ENCODE results near the gene VANGL2.

The VANGL2 gene

GRCh38 chr1:160428053-160428452, 27.7 kb downstream of the VANGL2 start:
- no CpG with 5 or more reads among the region's 8 CpGs for WGBS (ENCODE audit: insufficient coverage, insufficient read length)
- DNase-seq (ENCODE audit: low read depth, low spot score), result no peak
- H3K9me3 ChIP-seq (ENCODE audit: control insufficient read depth, insufficient read depth, low read length), result no peaks in the 10 kb centered on the region
- H3K4me3 ChIP-seq (ENCODE audit: low read length), result no peak overlapping the region
- no peak overlapping the region for H3K27ac ChIP-seq (ENCODE audit: low read length)
- no peaks in the 10 kb centered on the region for H3K4me1 ChIP-seq (ENCODE audit: control insufficient read depth, insufficient read depth, low read length)
- H3K36me3 ChIP-seq (ENCODE audit: control insufficient read depth, insufficient read depth, low read length), result peaks cover 25% of the 10 kb centered on the region
- H3K27me3 ChIP-seq (ENCODE audit: control insufficient read depth, insufficient read depth, low read length), result no peaks in the 10 kb centered on the region

- no peaks in the 10 kb centered on the region for H3K27me3 ChIP-seq (ENCODE audit: control insufficient read depth, insufficient read depth, low read length)
- H3K27ac ChIP-seq (ENCODE audit: low read length), result no peak overlapping the region
- H3K4me1 ChIP-seq (ENCODE audit: control insufficient read depth, insufficient read depth, low read length), result no peaks in the 10 kb centered on the region
- no peak for DNase-seq (ENCODE audit: low read depth, low spot score)
- no peaks in the 10 kb centered on the region for H3K9me3 ChIP-seq (ENCODE audit: control insufficient read depth, insufficient read depth, low read length)
- H3K36me3 ChIP-seq (ENCODE audit: control insufficient read depth, insufficient read depth, low read length), result peaks cover 25% of the 10 kb centered on the region
- no peak overlapping the region for H3K4me3 ChIP-seq (ENCODE audit: low read length)
- WGBS (ENCODE audit: insufficient coverage, insufficient read length), result no CpG with 5 or more reads among the region's 1 CpG
These were observed 28.3 kb downstream of the VANGL2 start for GRCh38 chr1:160428655-160429054.

GRCh38 chr1:160429125-160429561, 28.8 kb downstream of the VANGL2 start:
- no CpG with 5 or more reads among the region's 2 CpGs for WGBS (ENCODE audit: insufficient coverage, insufficient read length)
- Histone ChIP-seq H3K9me3 (ENCODE audit: control insufficient read depth, insufficient read depth, low read length) (no peaks in the 10 kb centered on the region), H3K4me1 (ENCODE audit: control insufficient read depth, insufficient read depth, low read length) (no peaks in the 10 kb centered on the region)

GRCh38 chr1:160429702-160430535, 29.6 kb downstream of the VANGL2 start:
- Histone ChIP-seq H3K4me3 (ENCODE audit: low read length) (no peak overlapping the region), H3K4me1 (ENCODE audit: control insufficient read depth, insufficient read depth, low read length) (no peaks in the 10 kb centered on the region), H3K27ac (ENCODE audit: low read length) (no peak overlapping the region), H3K36me3 (ENCODE audit: control insufficient read depth, insufficient read depth, low read length) (peaks cover 18% of the 10 kb centered on the region), H3K9me3 (ENCODE audit: control insufficient read depth, insufficient read depth, low read length) (no peaks in the 10 kb centered on the region), H3K27me3 (ENCODE audit: control insufficient read depth, insufficient read depth, low read length) (no peaks in the 10 kb centered on the region)
- no CpG with 5 or more reads among the region's 2 CpGs for WGBS (ENCODE audit: insufficient coverage, insufficient read length)
- DNase-seq (ENCODE audit: low read depth, low spot score), result no peak

More at GRCh38 chr1:160429125-160429561, 28.8 kb downstream of the VANGL2 start:
- Histone ChIP-seq H3K4me3 (ENCODE audit: low read length) (no peak overlapping the region), H3K27ac (ENCODE audit: low read length) (no peak overlapping the region), H3K36me3 (ENCODE audit: control insufficient read depth, insufficient read depth, low read length) (peaks cover 25% of the 10 kb centered on the region), H3K27me3 (ENCODE audit: control insufficient read depth, insufficient read depth, low read length) (no peaks in the 10 kb centered on the region)
- DNase-seq (ENCODE audit: low read depth, low spot score), result no peak

- no CpG with 5 or more reads among the region's 5 CpGs for WGBS (ENCODE audit: insufficient coverage, insufficient read length)
These were observed 30.6 kb downstream of the VANGL2 start for GRCh38 chr1:160431006-160431405.

GRCh38 chr1:160431571-160431970, 31.2 kb downstream of the VANGL2 start:
- Histone ChIP-seq H3K36me3 (ENCODE audit: control insufficient read depth, insufficient read depth, low read length) (peaks cover 7% of the 10 kb centered on the region; the same call in 1 of the 2 replicates), H3K27ac (ENCODE audit: low read length) (no peak overlapping the region), H3K4me1 (ENCODE audit: control insufficient read depth, insufficient read depth, low read length) (no peaks in the 10 kb centered on the region), H3K9me3 (ENCODE audit: control insufficient read depth, insufficient read depth, low read length) (no peaks in the 10 kb centered on the region), H3K4me3 (ENCODE audit: low read length) (no peak overlapping the region), H3K27me3 (ENCODE audit: control insufficient read depth, insufficient read depth, low read length) (no peaks in the 10 kb centered on the region)
- WGBS (ENCODE audit: insufficient coverage, insufficient read length), result no CpG with 5 or more reads among the region's 2 CpGs
- no peak for DNase-seq (ENCODE audit: low read depth, low spot score)

More at GRCh38 chr1:160431006-160431405, 30.6 kb downstream of the VANGL2 start:
- Histone ChIP-seq H3K27me3 (ENCODE audit: control insufficient read depth, insufficient read depth, low read length) (no peaks in the 10 kb centered on the region), H3K4me3 (ENCODE audit: low read length) (no peak overlapping the region), H3K9me3 (ENCODE audit: control insufficient read depth, insufficient read depth, low read length) (no peaks in the 10 kb centered on the region), H3K4me1 (ENCODE audit: control insufficient read depth, insufficient read depth, low read length) (no peaks in the 10 kb centered on the region), H3K36me3 (ENCODE audit: control insufficient read depth, insufficient read depth, low read length) (peaks cover 10% of the 10 kb centered on the region), H3K27ac (ENCODE audit: low read length) (no peak overlapping the region)
- no peak for DNase-seq (ENCODE audit: low read depth, low spot score)

GRCh38 chr1:160432371-160432786, 32.0 kb downstream of the VANGL2 start:
- H3K27me3 ChIP-seq (ENCODE audit: control insufficient read depth, insufficient read depth, low read length), result no peaks in the 10 kb centered on the region
- H3K4me3 ChIP-seq (ENCODE audit: low read length), result no peak overlapping the region
- no peaks in the 10 kb centered on the region for H3K9me3 ChIP-seq (ENCODE audit: control insufficient read depth, insufficient read depth, low read length)
- H3K4me1 ChIP-seq (ENCODE audit: control insufficient read depth, insufficient read depth, low read length), result no peaks in the 10 kb centered on the region
- no peak overlapping the region for H3K27ac ChIP-seq (ENCODE audit: low read length)
- DNase-seq (ENCODE audit: low read depth, low spot score), result no peak
- peaks cover 7% of the 10 kb centered on the region; the same call in 1 of the 2 replicates for H3K36me3 ChIP-seq (ENCODE audit: control insufficient read depth, insufficient read depth, low read length)

- Histone ChIP-seq H3K4me1 (ENCODE audit: control insufficient read depth, insufficient read depth, low read length) (0 out of 2 replicates have a peak, but pooled peaks cover 2% of the 10 kb centered on the region), H3K27ac (ENCODE audit: low read length) (no peak overlapping the region), H3K9me3 (ENCODE audit: control insufficient read depth, insufficient read depth, low read length) (no peaks in the 10 kb centered on the region), H3K27me3 (ENCODE audit: control insufficient read depth, insufficient read depth, low read length) (no peaks in the 10 kb centered on the region), H3K36me3 (ENCODE audit: control insufficient read depth, insufficient read depth, low read length) (no peaks in the 10 kb centered on the region), H3K4me3 (ENCODE audit: low read length) (no peak overlapping the region)
- WGBS (ENCODE audit: insufficient coverage, insufficient read length), result no CpG with 5 or more reads among the region's 2 CpGs
- no peak for DNase-seq (ENCODE audit: low read depth, low spot score)
These were observed 36.6 kb downstream of the VANGL2 start for GRCh38 chr1:160436966-160437365.

GRCh38 chr1:160437432-160438316, 37.3 kb downstream of the VANGL2 start:
- no peak overlapping the region for H3K4me3 ChIP-seq (ENCODE audit: low read length)
- H3K27ac ChIP-seq (ENCODE audit: low read length), result no peak overlapping the region

GRCh38 chr1:160438317-160438918, 38.1 kb downstream of the VANGL2 start:
- Histone ChIP-seq H3K9me3 (ENCODE audit: control insufficient read depth, insufficient read depth, low read length) (no peaks in the 10 kb centered on the region), H3K4me1 (ENCODE audit: control insufficient read depth, insufficient read depth, low read length) (0 out of 2 replicates have a peak, but pooled peaks cover 2% of the 10 kb centered on the region), H3K36me3 (ENCODE audit: control insufficient read depth, insufficient read depth, low read length) (no peaks in the 10 kb centered on the region), H3K4me3 (ENCODE audit: low read length) (no peak overlapping the region), H3K27me3 (ENCODE audit: control insufficient read depth, insufficient read depth, low read length) (no peaks in the 10 kb centered on the region), H3K27ac (ENCODE audit: low read length) (no peak overlapping the region)
- WGBS (ENCODE audit: insufficient coverage, insufficient read length), result no CpG with 5 or more reads among the region's 4 CpGs
- no peak for DNase-seq (ENCODE audit: low read depth, low spot score)

More at GRCh38 chr1:160437432-160438316, 37.3 kb downstream of the VANGL2 start:
- no peaks in the 10 kb centered on the region for H3K9me3 ChIP-seq (ENCODE audit: control insufficient read depth, insufficient read depth, low read length)
- no CpG with 5 or more reads among the region's 4 CpGs for WGBS (ENCODE audit: insufficient coverage, insufficient read length)
- H3K4me1 ChIP-seq (ENCODE audit: control insufficient read depth, insufficient read depth, low read length), result 0 out of 2 replicates have a peak, but pooled peaks cover 2% of the 10 kb centered on the region
- H3K27me3 ChIP-seq (ENCODE audit: control insufficient read depth, insufficient read depth, low read length), result no peaks in the 10 kb centered on the region
- DNase-seq (ENCODE audit: low read depth, low spot score), result no peak
- no peaks in the 10 kb centered on the region for H3K36me3 ChIP-seq (ENCODE audit: control insufficient read depth, insufficient read depth, low read length)

Measured in iPS DF 6.9 (cell line).